Measurements from ENCODE around the gene ANKRD44. TPM values are rescaled to one million over a fixed set of nuclear protein-coding genes. Genes with fewer than 3 reads are reported as not detected.

The ANKRD44 gene
- total RNA-seq, 1 experiment from 2014 or later: 2.4 TPM

- ChIA-PET CTCF (no interaction called here), POLR2A (ENCODE audit: unreplicated experiment) (no interaction called here)
- H3K27ac ChIP-seq (ENCODE audit: low read length): no peak overlapping the region
Measured at GRCh38 chr2:197059477-197059876, 251.1 kb downstream of the ANKRD44 start.

GRCh38 chr2:197058777-197059300 is 251.7 kb downstream of the ANKRD44 start:
- H3K9ac ChIP-seq (ENCODE audit: low read length): no peak overlapping the region
- DNase-seq: no peak
- no peak overlapping the region for H3K27ac ChIP-seq (ENCODE audit: low read length)
- no peaks in the 10 kb centered on the region for H3K36me3 ChIP-seq (ENCODE audit: low read depth, low read length)
- H3K9me2 ChIP-seq (replicated peaks; ENCODE audit: low read length): no peaks in the 10 kb centered on the region
- H3K4me3 ChIP-seq (ENCODE audit: low read length): no peak overlapping the region
- intact Hi-C loops (cut with micrococcal nuclease): loop anchor here (5.0 kb wide), 1 partner anchor 318 kb away; no protein-coding TSS in a partner anchor
- no peak overlapping the region for H2AFZ ChIP-seq (ENCODE audit: low read length)
- CTCF ChIA-PET: no interaction called here
- H3K4me2 ChIP-seq (ENCODE audit: low read length): no peak overlapping the region
- no peaks in the 10 kb centered on the region for H4K20me1 ChIP-seq (ENCODE audit: low read length)
- no peaks in the 10 kb centered on the region for H3K4me1 ChIP-seq (ENCODE audit: insufficient read depth, low read length)
- no peaks in the 10 kb centered on the region for H3K9me3 ChIP-seq (ENCODE audit: low read length)
- H3F3A ChIP-seq (ENCODE audit: low read length, unreplicated experiment): no peaks in the 10 kb centered on the region
- ATAC-seq: no peak
- no peaks in the 10 kb centered on the region for H3K27me3 ChIP-seq (ENCODE audit: low read length)
- TF ChIP-seq CTCF (conservative IDR thresholded peaks at IDR 0.05; ENCODE audit: low read depth, low read length) (no peak), EZH2 (IDR thresholded peaks at IDR 0.05; ENCODE audit: low read length, unreplicated experiment) (no peak), EZH2phosphoT487 (IDR thresholded peaks at IDR 0.05; ENCODE audit: borderline replicate concordance, low read length) (no peak)
- no peaks in the 10 kb centered on the region for H3K79me2 ChIP-seq (ENCODE audit: low read length)
- no TSS peak for BruUV-seq (replicated peaks)
- POLR2A ChIA-PET (ENCODE audit: unreplicated experiment): no interaction called here

More at GRCh38 chr2:197059477-197059876, 251.1 kb downstream of the ANKRD44 start:
- ATAC-seq (no peak), DNase-seq (no peak)
- Histone ChIP-seq H4K20me1 (ENCODE audit: low read length) (no peaks in the 10 kb centered on the region), H3K9me2 (replicated peaks; ENCODE audit: low read length) (no peaks in the 10 kb centered on the region), H3K4me3 (ENCODE audit: low read length) (no peak overlapping the region), H2AFZ (ENCODE audit: low read length) (no peak overlapping the region), H3K4me1 (ENCODE audit: insufficient read depth, low read length) (no peaks in the 10 kb centered on the region), H3K79me2 (ENCODE audit: low read length) (no peaks in the 10 kb centered on the region), H3K9me3 (ENCODE audit: low read length) (no peaks in the 10 kb centered on the region), H3K4me2 (ENCODE audit: low read length) (no peak overlapping the region), H3K27me3 (ENCODE audit: low read length) (no peaks in the 10 kb centered on the region), H3K9ac (ENCODE audit: low read length) (no peak overlapping the region), H3F3A (ENCODE audit: low read length, unreplicated experiment) (no peaks in the 10 kb centered on the region), H3K36me3 (ENCODE audit: low read depth, low read length) (no peaks in the 10 kb centered on the region)
- BruUV-seq (replicated peaks): no TSS peak
- TF ChIP-seq EZH2phosphoT487 (IDR thresholded peaks at IDR 0.05; ENCODE audit: borderline replicate concordance, low read length): no peak
- TF ChIP-seq CTCF (conservative IDR thresholded peaks at IDR 0.05; ENCODE audit: low read depth, low read length): no peak
- TF ChIP-seq EZH2 (IDR thresholded peaks at IDR 0.05; ENCODE audit: low read length, unreplicated experiment): no peak
- intact Hi-C loops (cut with micrococcal nuclease): loop anchor here (5.0 kb wide), 1 partner anchor 318 kb away; no protein-coding TSS in a partner anchor

- H4K20me1 ChIP-seq (ENCODE audit: low read length): no peaks in the 10 kb centered on the region
- no peak overlapping the region for H3K4me2 ChIP-seq (ENCODE audit: low read length)
- no peak overlapping the region for H3K4me3 ChIP-seq (ENCODE audit: low read length)
- H3K9me2 ChIP-seq (replicated peaks; ENCODE audit: low read length): no peaks in the 10 kb centered on the region
- no peaks in the 10 kb centered on the region for H3K27me3 ChIP-seq (ENCODE audit: low read length)
- H3F3A ChIP-seq (ENCODE audit: low read length, unreplicated experiment): no peaks in the 10 kb centered on the region
- ChIA-PET CTCF (interaction anchor here (0.5 kb wide), 1 partner anchor 297 kb away, joined by 4 read pairs; no protein-coding TSS in a partner anchor), POLR2A (ENCODE audit: unreplicated experiment) (interaction anchor here (0.7 kb wide), 1 partner anchor 21 kb away, joined by 6 read pairs; no protein-coding TSS in a partner anchor)
- no peak overlapping the region for H3K27ac ChIP-seq (ENCODE audit: low read length)
- intact Hi-C loops (cut with micrococcal nuclease): loop anchor here (5.0 kb wide), 1 partner anchor 319 kb away; no protein-coding TSS in a partner anchor
- H3K9ac ChIP-seq (ENCODE audit: low read length): no peak overlapping the region
- no peaks in the 10 kb centered on the region for H3K9me3 ChIP-seq (ENCODE audit: low read length)
- ATAC-seq (peak; percentile 35; the same call in 1 of the 2 replicates), DNase-seq (peak; percentile 14)
- no peaks in the 10 kb centered on the region for H3K79me2 ChIP-seq (ENCODE audit: low read length)
- no peaks in the 10 kb centered on the region for H3K4me1 ChIP-seq (ENCODE audit: insufficient read depth, low read length)
- TF ChIP-seq EZH2phosphoT487 (IDR thresholded peaks at IDR 0.05; ENCODE audit: borderline replicate concordance, low read length) (no peak), CTCF (conservative IDR thresholded peaks at IDR 0.05; ENCODE audit: low read depth, low read length) (no peak), EZH2 (IDR thresholded peaks at IDR 0.05; ENCODE audit: low read length, unreplicated experiment) (no peak)
- no peak overlapping the region for H2AFZ ChIP-seq (ENCODE audit: low read length)
- H3K36me3 ChIP-seq (ENCODE audit: low read depth, low read length): no peaks in the 10 kb centered on the region
- BruUV-seq (replicated peaks): no TSS peak
Measured at GRCh38 chr2:197057959-197058358, 252.6 kb downstream of the ANKRD44 start.

Data from PC-3 (cell line).